Measurements from ENCODE around the gene SLC30A10. TPM values are rescaled to one million over a fixed set of nuclear protein-coding genes. Genes with fewer than 3 reads are reported as not detected.
A peak's percentile ranks its signal among the peaks of the same experiment; 100 is the strongest.

The SLC30A10 gene
- total RNA-seq, 1 experiment from 2014 or later: 0.26 TPM

GRCh38 chr1:219876798-219877209 is 51.6 kb downstream of the SLC30A10 start:
- DNase-seq (ENCODE audit: low spot score): no peak
- Mint-ChIP-seq H3K9me3 (no peaks in the 10 kb centered on the region), H3K27me3 (ENCODE audit: low read depth) (no peaks in the 10 kb centered on the region), H3K27ac (no peak overlapping the region), H3K36me3 (no peaks in the 10 kb centered on the region), H3K4me3 (no peak overlapping the region), H3K4me1 (no peaks in the 10 kb centered on the region)
- peak; percentile 50; the same call in 1 of the 2 replicates for ATAC-seq
- POLR2A ChIA-PET: no interaction called here
- CTCF ChIA-PET: no interaction called here
- no peak for TF ChIP-seq ZNF425 (CRISPR knock-in tag; conservative IDR thresholded peaks at IDR 0.05)
- no peak for TF ChIP-seq E2F4 (CRISPR knock-in tag; IDR thresholded peaks at IDR 0.05; ENCODE audit: borderline replicate concordance, low read depth)
- no peak for TF ChIP-seq ZNF263 (CRISPR knock-in tag; IDR thresholded peaks at IDR 0.05; ENCODE audit: low read depth)
- TF ChIP-seq ATF1 (CRISPR knock-in tag; IDR thresholded peaks at IDR 0.05): no peak
- no peak for TF ChIP-seq ELF4 (CRISPR knock-in tag; IDR thresholded peaks at IDR 0.05; ENCODE audit: low read depth)
- TF ChIP-seq E2F1 (CRISPR knock-in tag; IDR thresholded peaks at IDR 0.05): no peak
- TF ChIP-seq ZNF317 (CRISPR knock-in tag; IDR thresholded peaks at IDR 0.05; ENCODE audit: borderline replicate concordance, low read depth): no peak
- TF ChIP-seq SMAD3 (CRISPR knock-in tag; IDR thresholded peaks at IDR 0.05; ENCODE audit: borderline replicate concordance): no peak
- no peak for TF ChIP-seq PRRX2 (CRISPR knock-in tag; IDR thresholded peaks at IDR 0.05)
- no peak for TF ChIP-seq IRF2 (CRISPR knock-in tag; IDR thresholded peaks at IDR 0.05; ENCODE audit: borderline replicate concordance, low read depth)

- Mint-ChIP-seq H3K4me1 (peaks cover 4% of the 10 kb centered on the region; the same call in 1 of the 2 replicates), H3K9me3 (no peaks in the 10 kb centered on the region), H3K27ac (no peak overlapping the region), H3K36me3 (no peaks in the 10 kb centered on the region), H3K4me3 (no peak overlapping the region), H3K27me3 (ENCODE audit: low read depth) (no peaks in the 10 kb centered on the region)
- CTCF ChIA-PET: no interaction called here
- DNase-seq (ENCODE audit: low spot score): no peak
- POLR2A ChIA-PET: no interaction called here
- no peak for ATAC-seq
- TF ChIP-seq ZNF671 (CRISPR knock-in tag; IDR thresholded peaks at IDR 0.05) (no peak), ZNF138 (CRISPR knock-in tag; conservative IDR thresholded peaks at IDR 0.05) (no peak), CREM (CRISPR knock-in tag; IDR thresholded peaks at IDR 0.05) (no peak), PRDM15 (CRISPR knock-in tag; IDR thresholded peaks at IDR 0.05) (no peak), GTF2I (CRISPR knock-in tag; conservative IDR thresholded peaks at IDR 0.05) (no peak), USF2 (CRISPR knock-in tag; IDR thresholded peaks at IDR 0.05) (no peak), HMGXB4 (CRISPR knock-in tag; IDR thresholded peaks at IDR 0.05) (no peak), ATF3 (CRISPR knock-in tag; conservative IDR thresholded peaks at IDR 0.05) (no peak), NFYB (CRISPR knock-in tag; conservative IDR thresholded peaks at IDR 0.05; ENCODE audit: low read depth) (no peak), ZNF512 (CRISPR knock-in tag; IDR thresholded peaks at IDR 0.05; ENCODE audit: borderline replicate concordance) (no peak), IRF2 (CRISPR knock-in tag; IDR thresholded peaks at IDR 0.05; ENCODE audit: borderline replicate concordance, low read depth) (no peak), IRF1 (CRISPR knock-in tag; IDR thresholded peaks at IDR 0.05) (no peak), SMAD3 (CRISPR knock-in tag; IDR thresholded peaks at IDR 0.05; ENCODE audit: borderline replicate concordance) (no peak), RORB (CRISPR knock-in tag; IDR thresholded peaks at IDR 0.05) (no peak)
These were observed 52.5 kb downstream of the SLC30A10 start for GRCh38 chr1:219875860-219876259.

Measured in WTC11 (cell line).